HG02623 (cell line): ENCODE data around the gene GALNT17.

Source experiments
- ATAC-seq: cut with Tn5 transposase; IDR thresholded peaks from one replicate; pipeline ENCODE4 v1.9.1; 2021; ENCODE audit warnings: moderate library complexity; ENCODE audit not compliant: unreplicated experiment

The GALNT17 gene

DNA sequence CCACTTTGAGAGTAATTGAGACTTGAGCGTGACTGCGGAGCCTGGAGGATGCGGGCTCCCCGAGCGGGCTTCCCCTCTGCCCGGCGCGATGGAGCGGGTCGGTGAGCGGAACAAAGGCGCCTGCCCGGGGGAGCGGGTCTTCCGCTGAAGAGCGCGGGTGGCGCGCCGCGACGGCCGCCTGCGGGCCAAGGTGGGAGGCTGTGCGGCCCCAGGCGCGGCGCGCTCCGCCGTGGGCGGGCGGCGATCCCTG, at the start of gene GALNT17:
GALNT17 (plus strand) TSS at position 18 of the 250 bp plus-strand sequence.
- no peak for ATAC-seq

DNA sequence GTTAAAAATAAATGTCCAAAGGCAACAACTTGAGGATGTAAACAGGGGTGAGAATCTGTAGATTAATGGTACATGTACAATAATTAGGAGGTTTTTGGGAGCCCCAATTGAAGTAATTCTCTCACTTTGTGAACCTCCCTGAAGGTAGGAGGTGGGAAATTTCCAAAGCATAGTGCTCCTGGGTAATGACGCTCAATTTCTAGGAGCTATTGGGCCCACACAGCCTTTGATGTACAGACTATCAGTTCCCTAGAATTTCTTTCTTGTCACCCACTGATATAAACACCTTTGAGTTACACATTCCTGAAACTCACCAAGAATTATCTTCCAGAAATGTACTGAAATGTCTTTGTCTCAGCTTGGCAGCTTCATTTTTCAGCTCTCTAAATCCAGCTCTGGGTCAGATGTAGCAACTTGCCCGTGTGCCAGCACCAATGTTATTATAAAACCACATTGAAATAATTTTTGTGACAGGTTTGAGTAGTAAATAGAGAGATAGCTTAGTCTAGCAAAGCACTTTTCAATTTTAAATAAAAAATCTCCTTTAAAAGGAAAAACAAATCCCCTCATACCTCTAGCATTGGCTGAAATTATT, 36.6 kb upstream of the GALNT17 start:
- no peak for ATAC-seq

DNA sequence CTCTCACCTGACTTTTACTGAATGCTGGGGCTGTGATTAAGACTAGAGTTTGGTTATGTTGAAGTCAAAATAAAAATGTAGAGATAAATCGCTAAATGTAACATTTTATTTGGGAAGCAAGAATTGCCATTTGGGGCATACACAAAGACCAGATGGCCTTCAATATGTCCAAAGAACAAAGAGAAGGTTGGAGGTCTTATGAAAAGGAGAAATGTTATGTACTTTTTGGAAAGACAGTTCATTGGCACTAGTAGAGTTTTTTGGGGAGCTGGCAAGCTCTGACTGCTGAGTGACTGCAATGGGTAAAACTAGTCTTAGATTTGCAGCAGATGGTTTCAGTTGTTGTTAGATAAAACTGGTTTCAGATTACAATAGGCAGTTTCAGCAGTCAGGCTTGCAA, 35.6 kb upstream of the GALNT17 start:
- no peak for ATAC-seq

DNA sequence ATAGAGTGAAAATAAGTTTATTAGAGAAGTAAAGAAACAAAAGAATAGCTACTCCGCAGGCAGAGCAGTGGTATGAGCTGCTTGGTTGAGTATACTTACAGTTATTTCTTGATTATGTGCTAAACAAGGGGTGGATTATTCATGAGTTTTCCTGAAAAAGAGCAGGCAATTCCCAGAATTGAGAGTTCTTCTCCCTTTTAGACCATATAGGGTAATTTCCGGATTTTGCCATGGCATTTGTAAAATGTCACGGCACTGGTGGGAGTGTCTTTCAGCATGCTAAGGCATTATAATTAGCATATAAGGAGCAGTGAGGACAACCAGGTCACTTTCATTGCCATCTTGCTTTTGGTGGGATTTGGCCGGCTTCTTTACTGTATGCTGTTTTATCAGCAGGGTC, 25.7 kb upstream of the GALNT17 start:
- no peak for ATAC-seq

DNA sequence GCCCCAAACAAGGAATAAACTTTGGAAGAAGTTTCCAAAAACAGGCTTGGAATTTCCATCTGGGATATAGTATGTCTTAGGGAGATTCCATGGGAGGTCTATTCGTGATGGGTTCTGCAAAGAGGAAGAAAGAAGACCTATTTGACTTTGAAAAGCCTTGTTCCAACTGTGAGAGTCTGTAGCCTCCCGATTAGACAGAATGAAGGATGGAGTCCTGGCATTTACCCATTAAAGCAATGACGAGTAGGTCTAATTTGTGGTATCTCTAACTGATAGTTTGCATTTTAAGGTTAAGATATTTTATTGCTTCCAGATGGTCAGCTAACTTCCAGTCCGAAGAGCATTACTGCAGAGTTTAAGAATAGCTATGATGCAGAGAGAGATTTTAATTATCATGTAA, 19.5 kb upstream of the GALNT17 start:
- ATAC-seq: no peak

DNA sequence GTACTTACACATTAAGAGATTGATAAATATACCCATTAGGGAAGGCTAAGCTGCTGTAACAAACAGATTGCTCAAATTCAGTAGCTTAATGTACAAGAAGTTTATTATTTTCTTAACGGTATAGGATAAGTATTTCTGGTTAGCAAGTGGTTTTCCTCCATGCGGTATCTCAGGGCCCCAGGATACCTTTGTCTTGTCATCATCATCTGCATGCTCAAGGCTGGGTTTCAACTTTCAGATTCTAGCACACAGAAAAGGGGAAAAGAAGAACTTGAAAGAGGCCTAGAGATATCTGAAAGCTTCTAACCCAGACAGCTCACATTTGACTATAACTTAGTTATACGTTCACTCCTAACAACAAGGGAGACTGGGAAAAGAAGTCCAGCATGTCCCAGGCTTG, 11.8 kb upstream of the GALNT17 start:
- no peak for ATAC-seq

DNA sequence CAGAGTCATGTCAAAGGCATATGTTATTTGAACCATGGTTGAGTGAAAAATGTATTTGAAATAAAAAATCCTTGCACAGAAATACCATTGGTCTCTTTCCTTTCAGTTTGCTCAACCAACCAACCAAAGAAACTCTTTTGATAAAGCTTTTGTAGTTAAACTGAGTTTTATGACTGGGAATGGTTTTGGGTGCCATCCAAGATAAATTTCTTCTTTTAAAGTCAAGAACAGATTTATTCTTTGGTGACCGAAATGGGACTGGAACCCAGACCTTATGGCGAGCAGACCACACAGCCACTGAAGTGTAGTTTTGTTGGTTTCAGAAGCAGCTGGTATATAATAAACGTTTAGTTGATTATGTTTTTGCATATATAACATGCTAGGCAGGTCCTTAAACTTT, 2.8 kb upstream of the GALNT17 start:
- ATAC-seq: no peak

DNA sequence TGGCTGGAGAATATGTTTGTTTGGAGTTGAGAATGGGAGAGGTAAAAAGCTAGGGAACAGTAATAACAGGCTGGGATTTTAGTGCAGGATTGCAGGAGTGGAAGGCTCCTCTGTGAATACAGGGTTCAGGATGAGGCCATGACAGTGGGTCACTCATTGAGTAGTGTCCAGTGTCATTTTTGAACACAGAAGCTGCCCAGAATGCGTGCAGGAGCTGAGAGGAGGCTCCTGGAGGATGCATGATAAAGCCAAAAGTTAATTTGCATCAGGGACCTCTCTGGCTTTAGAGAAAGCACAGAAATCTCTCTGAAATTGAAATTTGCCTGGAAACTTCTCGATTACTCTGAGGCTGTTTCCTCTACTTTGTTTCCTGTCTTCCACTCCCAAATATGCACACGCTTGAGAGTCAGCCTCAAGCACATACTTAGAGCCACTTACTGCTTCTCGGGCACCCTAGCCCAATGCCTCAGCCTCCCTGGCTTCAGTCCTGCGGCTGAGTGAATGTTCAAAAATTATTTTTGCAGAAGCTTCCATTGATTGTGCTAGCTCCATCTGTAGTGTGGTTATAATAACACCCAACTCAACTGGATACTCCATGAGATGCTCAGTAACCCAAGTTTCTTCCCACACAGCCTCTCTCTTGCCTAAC, 1.8 kb upstream of the GALNT17 start:
- ATAC-seq: no peak

DNA sequence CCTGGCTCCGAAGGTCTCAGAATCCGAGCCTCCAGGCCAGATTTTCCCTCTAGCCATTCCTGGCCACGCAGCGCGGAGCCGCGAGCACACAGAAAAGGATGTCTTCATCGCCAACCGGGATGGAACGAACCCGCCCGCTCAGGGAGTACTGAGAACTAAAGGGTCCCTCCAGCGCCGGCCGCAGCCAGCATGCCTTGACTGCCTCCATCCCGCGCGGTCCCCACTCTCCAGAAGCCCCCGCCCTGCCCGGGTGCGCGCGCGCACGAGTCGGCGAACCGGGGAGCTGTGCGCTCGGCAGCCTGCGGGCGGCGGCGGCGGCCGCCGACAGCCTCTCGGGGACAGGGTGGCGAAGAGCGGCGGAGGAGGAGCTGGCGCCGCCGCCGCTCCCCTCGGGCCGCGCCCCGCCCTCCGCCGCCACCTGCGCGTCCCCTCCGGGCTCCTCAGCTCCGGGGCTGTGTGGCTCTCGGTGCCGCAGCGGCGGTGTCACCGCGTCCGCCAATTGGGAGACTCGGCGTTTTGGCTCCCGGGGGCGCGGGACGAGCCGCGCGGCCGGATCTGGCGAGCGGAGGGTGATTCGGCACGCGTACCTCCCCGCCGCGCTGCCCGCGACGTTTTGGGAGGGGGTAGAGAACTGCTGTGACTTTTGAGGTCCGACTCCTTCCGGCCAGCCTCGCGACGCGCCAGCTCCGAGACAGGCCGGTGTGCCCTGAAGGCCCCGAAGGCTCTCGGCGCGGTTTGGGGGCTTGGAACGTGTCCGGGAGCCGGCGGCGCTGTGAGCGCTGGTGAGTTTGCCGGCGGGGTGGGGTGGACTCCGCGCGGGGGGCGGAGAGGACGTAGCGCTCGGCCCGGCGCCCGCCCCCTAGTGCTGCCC, 453 bp upstream of the GALNT17 start:
- ATAC-seq: no peak

DNA sequence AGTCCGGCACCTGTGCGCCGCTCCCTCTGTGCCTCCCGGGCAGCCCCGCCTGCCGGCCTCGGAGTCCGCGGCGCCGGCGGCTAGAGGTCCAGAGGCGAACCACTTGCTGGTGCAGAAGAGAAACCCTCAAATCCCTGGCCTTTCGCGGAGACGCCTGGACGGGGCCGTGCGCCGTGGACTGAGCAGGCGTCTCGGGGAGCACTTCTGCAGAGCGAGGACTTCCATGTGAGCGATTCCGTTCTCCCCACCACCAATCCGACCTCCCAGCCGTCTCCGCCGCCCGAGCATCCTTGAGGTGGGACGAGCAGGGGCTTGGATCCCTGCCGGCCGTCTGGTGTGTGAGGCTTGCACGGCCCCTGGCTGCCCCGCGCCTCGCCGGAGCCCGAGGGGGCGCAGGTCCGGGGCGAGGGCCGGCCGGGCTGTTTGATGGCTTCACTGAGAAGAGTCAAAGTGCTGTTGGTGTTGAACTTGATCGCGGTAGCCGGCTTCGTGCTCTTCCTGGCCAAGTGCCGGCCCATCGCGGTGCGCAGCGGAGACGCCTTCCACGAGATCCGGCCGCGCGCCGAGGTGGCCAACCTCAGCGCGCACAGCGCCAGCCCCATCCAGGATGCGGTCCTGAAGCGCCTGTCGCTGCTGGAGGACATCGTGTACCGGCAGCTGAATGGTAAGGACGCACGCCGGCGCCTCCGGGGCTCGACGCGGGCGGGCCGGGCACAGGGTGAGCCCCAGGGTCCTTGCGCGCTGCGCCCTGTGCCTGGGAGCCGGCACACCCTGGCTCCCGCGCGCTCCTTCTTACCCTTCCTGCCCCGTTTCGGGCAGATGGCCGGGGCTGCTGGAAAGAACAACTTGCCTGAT, 660 bp downstream of the GALNT17 start:
- ATAC-seq: no peak

DNA sequence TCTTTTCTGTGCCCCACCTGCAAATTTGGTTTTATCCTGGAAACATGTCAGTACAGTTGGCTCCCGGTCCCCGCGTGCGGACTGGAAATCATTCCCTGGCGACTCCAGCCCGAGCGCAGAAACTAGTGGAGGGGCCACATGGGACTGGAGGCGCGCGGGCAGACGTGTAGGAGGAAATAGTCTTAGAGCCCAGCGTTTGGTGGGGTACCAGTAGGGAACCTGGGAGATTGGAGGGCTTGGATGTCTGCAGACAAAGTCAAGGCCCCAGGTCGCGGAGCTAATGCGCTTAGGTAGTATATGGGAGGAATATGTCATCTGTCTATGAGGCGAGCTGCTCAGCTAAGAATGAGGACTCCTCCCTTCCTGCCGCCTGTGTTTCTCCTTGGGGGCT, 1.3 kb downstream of the GALNT17 start:
- no peak for ATAC-seq

DNA sequence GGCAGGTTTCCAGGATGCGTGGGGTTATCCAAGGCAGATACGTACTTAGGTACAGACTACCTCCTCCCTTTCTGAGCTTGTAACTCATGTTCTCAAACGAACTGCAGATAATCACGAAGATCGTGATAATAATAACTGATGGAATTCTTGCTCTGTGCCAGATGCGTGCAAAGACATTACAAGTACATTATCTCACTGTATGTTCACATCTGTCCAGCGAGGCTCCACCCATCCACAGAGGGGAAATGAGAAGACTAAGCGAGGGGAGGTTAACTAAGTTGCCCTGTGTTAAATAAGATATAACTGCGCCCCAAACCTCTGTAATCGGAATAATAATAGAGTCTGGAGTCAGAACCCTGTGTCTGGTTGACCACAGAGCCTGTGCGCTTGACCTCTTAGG, 1.9 kb downstream of the GALNT17 start:
- ATAC-seq: no peak

DNA sequence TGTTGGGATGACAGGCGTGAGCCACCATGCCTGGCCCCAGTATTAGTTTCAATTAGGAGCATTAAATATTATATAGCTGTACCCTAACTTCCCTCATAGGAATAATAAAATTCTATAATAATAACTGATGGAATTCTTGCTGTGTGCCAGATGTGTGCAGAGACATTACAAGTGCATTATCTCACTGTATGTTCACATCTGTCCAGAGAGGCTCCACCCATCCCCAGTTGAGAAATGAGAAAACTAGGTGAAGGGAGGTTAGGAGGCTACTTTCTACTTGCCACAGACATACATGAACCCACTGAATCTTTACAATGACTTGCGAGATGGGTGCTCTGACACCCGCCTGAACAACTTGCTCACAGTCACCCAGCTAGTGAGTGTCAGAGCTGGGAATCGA, 3.2 kb downstream of the GALNT17 start:
- ATAC-seq: no peak

DNA sequence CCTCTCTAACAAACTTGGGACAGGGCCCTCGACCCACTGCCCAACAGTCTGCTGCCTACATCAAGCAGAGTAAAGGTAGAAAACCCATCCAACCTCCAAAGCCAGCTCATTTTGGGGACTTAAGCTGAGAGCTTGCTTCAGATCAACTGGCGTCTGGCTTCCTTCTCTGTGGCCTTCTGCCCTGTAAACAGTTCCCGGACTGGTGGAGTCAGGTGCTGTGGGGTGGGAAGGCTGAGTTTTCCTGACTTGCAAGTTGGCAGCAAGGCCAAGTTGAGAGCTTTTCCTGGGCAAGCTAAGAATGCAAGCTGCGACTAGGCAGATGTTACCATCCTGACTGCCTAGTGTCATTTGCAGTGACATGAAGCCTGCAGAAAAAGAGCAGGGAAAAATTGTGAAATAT, 3.7 kb downstream of the GALNT17 start:
- ATAC-seq: no peak

DNA sequence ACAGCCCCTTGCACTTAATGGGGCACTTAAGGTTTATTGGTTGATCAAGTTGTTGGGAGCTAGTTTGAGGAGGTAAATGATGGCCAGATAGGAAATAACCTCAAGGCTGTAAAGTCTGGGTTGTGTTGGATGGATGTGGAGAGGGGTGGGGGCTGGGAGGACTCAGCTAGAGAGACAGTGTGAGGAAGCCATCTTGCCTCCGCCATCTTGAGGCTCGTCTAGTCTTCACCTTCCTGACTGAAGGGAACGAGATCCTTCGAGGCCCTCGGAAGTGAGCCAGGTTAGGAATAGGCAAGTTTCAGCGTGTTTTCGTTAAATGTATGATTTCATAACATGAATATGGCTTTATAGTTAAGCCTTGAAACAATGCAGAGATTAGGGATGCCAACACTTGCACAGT, 5.5 kb downstream of the GALNT17 start:
- ATAC-seq: no peak

DNA sequence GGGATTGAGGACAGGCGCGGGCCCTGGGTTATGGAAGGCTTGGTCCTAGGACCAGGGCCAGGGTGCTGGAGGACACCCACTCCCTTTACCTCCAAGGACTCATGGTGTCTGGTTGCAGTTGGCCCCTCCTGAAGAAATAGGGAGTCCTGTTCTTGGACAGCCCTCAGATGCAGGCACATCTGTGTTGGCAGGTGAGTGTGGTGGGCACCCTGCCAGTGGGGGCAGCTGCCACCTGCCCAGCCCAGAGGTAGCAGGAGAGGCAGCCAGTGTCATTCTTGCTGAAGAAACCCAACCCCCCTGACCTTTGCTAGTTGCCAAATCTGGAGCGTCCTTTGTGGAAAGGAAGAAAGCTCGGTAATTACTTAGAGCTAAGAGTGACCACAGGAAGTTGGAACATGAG, 8.3 kb downstream of the GALNT17 start:
- ATAC-seq: no peak

DNA sequence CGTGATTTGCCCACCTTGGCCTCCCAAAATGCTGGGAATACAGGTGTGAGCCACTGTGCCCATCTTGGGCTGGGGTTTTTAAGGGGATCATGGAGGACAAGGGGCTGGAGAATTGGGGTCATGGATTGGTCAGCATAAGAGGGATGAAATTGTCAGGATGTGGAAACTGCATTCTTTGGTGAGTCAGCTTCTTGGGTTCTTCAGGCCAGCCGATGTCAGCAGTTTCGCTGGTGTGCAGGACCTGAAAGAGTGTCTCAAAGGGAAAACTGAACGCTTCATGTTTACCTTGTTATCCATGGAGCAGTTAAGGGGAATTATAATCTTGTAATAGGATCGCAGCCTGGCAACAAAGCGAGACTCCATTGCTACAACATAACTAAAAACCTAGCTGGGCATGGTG, 13.0 kb downstream of the GALNT17 start:
- no peak for ATAC-seq

DNA sequence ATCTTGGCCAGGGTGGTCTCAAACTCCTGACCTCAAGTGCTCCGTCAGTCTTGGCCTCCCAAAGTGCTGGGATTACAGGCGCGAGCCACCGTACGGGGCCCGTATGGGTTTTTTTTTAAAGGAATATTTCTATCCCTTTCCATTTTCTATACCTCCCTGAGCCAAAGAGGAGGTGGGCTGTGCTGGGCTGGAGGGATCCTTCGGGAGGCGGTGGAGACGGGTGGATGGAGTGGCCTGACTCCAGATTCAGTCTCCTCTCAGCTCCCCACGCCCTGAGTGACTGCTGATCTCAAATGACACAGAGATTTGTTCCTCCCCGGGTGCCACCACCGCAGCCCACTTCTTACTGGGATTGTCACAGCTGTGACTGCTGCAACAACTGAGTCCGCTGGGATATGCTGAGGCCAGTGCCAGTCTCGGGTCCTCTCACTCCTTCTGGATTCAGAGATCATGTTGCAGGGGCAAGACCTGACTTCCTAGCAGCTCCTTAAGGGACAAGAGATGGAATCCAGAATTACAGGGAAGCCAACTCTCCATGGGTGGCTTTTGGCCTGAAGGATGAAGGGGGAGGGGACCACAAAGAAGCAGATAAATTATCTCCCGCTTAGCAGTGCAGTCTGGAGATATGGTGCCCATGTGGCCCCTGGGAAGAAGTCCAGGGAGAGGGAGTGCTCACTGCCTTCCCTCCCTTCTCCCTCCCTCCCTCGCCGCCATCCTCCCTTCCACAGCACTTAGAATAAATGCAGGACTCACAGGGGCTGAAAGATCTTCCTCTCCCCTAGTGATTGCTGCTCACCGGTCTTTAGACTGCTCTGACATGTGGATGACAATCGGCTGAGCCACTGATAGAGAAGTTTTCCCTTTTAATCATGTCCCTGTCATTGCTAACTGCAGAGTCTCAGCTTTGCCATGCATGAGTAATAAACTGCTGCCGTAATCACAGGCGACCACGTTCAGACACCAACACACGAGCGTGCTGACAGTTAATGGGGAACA, 14.3 kb downstream of the GALNT17 start:
- no peak for ATAC-seq

DNA sequence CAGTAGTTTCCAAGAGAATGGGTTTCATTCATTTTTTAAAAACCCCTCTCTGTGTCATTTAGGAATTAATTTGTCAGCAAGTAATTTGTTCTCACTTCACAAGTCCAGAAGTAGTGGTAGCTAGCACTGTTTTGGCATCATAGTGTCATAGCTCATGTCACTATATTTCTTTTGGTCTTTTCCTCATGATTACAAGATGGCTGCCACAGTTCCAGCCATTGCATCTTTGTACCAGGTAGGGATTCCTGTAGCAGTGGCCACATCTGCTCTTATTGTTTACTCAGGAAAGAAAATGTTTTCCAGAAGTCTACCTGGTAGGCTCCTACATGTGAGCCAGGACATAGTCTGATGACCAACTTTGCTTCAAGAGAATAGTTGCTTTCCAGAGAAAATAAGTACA, 16.2 kb downstream of the GALNT17 start:
- ATAC-seq: no peak

DNA sequence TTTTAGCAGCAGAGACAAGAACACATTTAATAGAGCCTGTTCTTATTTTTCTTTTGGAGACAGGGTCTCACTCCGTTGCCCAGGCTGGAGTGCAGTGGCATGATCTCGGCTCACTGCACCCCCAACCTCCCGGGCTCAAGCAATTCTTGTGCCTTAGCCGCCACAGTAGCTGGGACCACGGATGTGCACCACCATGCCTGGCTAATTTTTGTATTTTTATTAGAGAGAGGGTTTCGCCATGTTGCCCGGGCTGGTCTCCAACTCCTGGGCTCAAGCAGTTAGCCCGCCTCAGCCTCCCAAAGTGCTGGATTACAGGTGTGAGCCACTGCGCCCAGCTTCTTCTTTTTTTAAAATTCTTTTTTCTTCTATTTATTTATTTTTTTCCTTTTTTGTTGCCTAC, 23.3 kb downstream of the GALNT17 start:
- ATAC-seq: no peak
